ENCODE results near the gene BCL2.

GRCh38 chr18:63180971-63181376 is 138.6 kb downstream of the BCL2 start:
- no peak for TF ChIP-seq CTCF (IDR thresholded peaks at IDR 0.05; ENCODE audit: low read depth, low read length)
- TF ChIP-seq EZH2phosphoT487 (IDR thresholded peaks at IDR 0.05; ENCODE audit: low read depth): 0 out of 2 replicates have a peak, but pooled peaks have one; percentile 55
